ENCODE measurements around the gene HLA-DQB1. TPM values are rescaled to one million over a fixed set of nuclear protein-coding genes. Genes with fewer than 3 reads are reported as not detected.

Gene HLA-DQB1
- total and polyA plus RNA-seq, 2 of the 13 experiments (the other 11 are each of a cell fraction or from before 2014, with no cell fraction given), result not detected

DNA sequence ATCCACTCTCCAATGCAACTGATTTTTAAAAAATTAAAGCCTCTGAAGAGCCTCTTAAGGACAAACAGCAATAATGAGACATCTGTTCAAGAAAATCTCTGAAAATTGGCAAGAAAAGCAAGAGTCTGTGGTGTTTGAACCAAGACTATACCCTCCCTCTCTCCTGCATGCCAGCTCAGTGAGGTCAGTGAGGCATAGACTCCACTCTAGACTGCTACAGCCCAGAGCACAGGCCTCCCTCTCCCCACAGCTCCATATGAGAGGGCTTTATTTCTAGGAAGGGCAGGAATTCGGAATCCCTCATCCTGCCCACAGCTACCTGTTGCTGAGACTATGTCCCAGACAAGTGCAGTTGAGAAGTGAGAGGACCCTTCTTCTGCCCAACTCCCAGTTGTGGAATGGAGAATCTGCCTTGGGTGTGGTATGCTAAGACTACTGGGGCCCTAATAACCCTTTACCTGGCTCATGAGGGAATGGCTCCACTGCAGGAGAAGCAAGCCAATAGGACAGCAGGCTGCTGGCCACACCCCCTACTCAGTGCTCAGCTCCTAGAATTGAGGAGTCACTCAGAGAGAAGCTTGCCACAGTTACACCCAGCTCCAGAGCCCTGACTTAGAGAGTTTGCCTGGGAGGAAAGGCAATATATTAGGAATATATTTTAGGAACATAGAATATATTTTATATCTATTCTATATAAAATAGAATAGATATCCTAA, 51.9 kb downstream of the HLA-DQB1 start:
- 10% methylated on average over 1 of the region's 1 CpG for WGBS (ENCODE audit: low lambda C conversion rate)
- no TSS peak for BruUV-seq (replicated peaks)
- no peak for TF ChIP-seq ATM (IDR thresholded peaks at IDR 0.05; ENCODE audit: borderline replicate concordance)
- TF ChIP-seq, protein P1, sequence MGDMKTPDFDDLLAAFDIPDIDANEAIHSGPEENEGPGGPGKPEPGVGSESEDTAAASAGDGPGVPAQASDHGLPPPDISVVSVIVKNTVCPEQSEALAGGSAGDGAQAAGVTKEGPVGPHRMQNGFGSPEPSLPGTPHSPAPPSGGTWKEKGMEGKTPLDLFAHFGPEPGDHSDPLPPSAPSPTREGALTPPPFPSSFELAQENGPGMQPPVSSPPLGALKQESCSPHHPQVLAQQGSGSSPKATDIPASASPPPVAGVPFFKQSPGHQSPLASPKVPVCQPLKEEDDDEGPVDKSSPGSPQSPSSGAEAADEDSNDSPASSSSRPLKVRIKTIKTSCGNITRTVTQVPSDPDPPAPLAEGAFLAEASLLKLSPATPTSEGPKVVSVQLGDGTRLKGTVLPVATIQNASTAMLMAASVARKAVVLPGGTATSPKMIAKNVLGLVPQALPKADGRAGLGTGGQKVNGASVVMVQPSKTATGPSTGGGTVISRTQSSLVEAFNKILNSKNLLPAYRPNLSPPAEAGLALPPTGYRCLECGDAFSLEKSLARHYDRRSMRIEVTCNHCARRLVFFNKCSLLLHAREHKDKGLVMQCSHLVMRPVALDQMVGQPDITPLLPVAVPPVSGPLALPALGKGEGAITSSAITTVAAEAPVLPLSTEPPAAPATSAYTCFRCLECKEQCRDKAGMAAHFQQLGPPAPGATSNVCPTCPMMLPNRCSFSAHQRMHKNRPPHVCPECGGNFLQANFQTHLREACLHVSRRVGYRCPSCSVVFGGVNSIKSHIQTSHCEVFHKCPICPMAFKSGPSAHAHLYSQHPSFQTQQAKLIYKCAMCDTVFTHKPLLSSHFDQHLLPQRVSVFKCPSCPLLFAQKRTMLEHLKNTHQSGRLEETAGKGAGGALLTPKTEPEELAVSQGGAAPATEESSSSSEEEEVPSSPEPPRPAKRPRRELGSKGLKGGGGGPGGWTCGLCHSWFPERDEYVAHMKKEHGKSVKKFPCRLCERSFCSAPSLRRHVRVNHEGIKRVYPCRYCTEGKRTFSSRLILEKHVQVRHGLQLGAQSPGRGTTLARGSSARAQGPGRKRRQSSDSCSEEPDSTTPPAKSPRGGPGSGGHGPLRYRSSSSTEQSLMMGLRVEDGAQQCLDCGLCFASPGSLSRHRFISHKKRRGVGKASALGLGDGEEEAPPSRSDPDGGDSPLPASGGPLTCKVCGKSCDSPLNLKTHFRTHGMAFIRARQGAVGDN (CRISPR knock-in tag; IDR thresholded peaks at IDR 0.05), result no peak
- TF ChIP-seq SRY (CRISPR knock-in tag; IDR thresholded peaks at IDR 0.05), result no peak
- no peak for TF ChIP-seq ZNF546 (CRISPR knock-in tag; conservative IDR thresholded peaks at IDR 0.05)
- TF ChIP-seq BRD4 (CRISPR knock-in tag; IDR thresholded peaks at IDR 0.05), result no peak
- no peak for TF ChIP-seq KLF9 (CRISPR knock-in tag; IDR thresholded peaks at IDR 0.05; ENCODE audit: low read depth)
- TF ChIP-seq, protein P2, sequence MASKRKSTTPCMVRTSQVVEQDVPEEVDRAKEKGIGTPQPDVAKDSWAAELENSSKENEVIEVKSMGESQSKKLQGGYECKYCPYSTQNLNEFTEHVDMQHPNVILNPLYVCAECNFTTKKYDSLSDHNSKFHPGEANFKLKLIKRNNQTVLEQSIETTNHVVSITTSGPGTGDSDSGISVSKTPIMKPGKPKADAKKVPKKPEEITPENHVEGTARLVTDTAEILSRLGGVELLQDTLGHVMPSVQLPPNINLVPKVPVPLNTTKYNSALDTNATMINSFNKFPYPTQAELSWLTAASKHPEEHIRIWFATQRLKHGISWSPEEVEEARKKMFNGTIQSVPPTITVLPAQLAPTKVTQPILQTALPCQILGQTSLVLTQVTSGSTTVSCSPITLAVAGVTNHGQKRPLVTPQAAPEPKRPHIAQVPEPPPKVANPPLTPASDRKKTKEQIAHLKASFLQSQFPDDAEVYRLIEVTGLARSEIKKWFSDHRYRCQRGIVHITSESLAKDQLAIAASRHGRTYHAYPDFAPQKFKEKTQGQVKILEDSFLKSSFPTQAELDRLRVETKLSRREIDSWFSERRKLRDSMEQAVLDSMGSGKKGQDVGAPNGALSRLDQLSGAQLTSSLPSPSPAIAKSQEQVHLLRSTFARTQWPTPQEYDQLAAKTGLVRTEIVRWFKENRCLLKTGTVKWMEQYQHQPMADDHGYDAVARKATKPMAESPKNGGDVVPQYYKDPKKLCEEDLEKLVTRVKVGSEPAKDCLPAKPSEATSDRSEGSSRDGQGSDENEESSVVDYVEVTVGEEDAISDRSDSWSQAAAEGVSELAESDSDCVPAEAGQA (IDR thresholded peaks at IDR 0.05; ENCODE audit: low read depth), result no peak
- TF ChIP-seq, protein P2 (CRISPR knock-in tag; IDR thresholded peaks at IDR 0.05; ENCODE audit: borderline replicate concordance), result no peak
- no peak for TF ChIP-seq ELF1 (CRISPR knock-in tag; IDR thresholded peaks at IDR 0.05)
- no peak for TF ChIP-seq BCL3 (CRISPR knock-in tag; IDR thresholded peaks at IDR 0.05)

More for the DNA sequence above, 51.9 kb downstream of the HLA-DQB1 start:
- Histone ChIP-seq H3K4me2 (ENCODE audit: low read depth, low read length) (no peak overlapping the region), H3K79me2 (ENCODE audit: insufficient read depth, low read length) (no peaks in the 10 kb centered on the region), H3K27ac (ENCODE audit: extremely low read length, insufficient read depth, low read length) (no peak overlapping the region), H3K27me3 (ENCODE audit: control insufficient read depth in 1 of 2, insufficient read depth in 2 of 2, low read length in 2 of 2) (peaks cover 0 to 3% of the 10 kb centered on the region in 2 experiments; a peak in 1 of 5 replicates), H3K4me1 (ENCODE audit: insufficient read depth, low read length) (no peaks in the 10 kb centered on the region), H3K9me3 (ENCODE audit: low read length) (no peaks in the 10 kb centered on the region), H3K9ac (ENCODE audit: insufficient read depth, low read depth, low read length) (no peak overlapping the region), H3K4me3 (replicated peaks in 1 of 3; ENCODE audit: insufficient read depth in 1 of 3, low read depth in 2 of 3, low read length in 3 of 3) (no peak overlapping the region), H3K36me3 (replicated peaks in 1 of 2; ENCODE audit: control insufficient read depth in 1 of 2, insufficient read depth in 2 of 2, low read length in 2 of 2) (no peaks in the 10 kb centered on the region), H2AFZ (ENCODE audit: low read length) (no peak overlapping the region), H4K20me1 (ENCODE audit: insufficient read depth, low read length) (no peaks in the 10 kb centered on the region)
- FAIRE-seq (no peak), DNase-seq (ENCODE audit: low spot score) (no peak), ATAC-seq (no peak)
- CTCF ChIA-PET (ENCODE audit: low intra/inter-chr PET ratio, low total read pairs), result no interaction called here
- intact Hi-C loops (cut with micrococcal nuclease; ENCODE audit: unreplicated experiment), result no loop called here
- POLR2A ChIA-PET, result no interaction called here
- in situ Hi-C loops (cut with HindIII; ENCODE audit: extremely low pct_ligation_motif_present, low pct_unique_long_range_greater_than_20kb), result no loop called here

Data from HepG2 (cell line).